ENCODE data around the gene LDLRAD3.

The LDLRAD3 gene

GRCh38 chr11:36219996-36220395 is 276.1 kb downstream of the LDLRAD3 start:
- H3K27me3 Mint-ChIP-seq, result peaks cover 5% of the 10 kb centered on the region

GRCh38 chr11:36222831-36223635 is 279.2 kb downstream of the LDLRAD3 start:
- Mint-ChIP-seq H3K27ac (no peak overlapping the region), H3K36me3 (ENCODE audit: low read depth) (no peaks in the 10 kb centered on the region), H3K4me3 (no peak overlapping the region), H3K27me3 (peaks cover 2% of the 10 kb centered on the region), H3K9me3 (peaks cover 6% of the 10 kb centered on the region), H3K4me1 (ENCODE audit: low read depth) (no peaks in the 10 kb centered on the region)

More at GRCh38 chr11:36219996-36220395, 276.1 kb downstream of the LDLRAD3 start:
- Mint-ChIP-seq H3K9me3 (peaks cover 6% of the 10 kb centered on the region), H3K36me3 (ENCODE audit: low read depth) (no peaks in the 10 kb centered on the region), H3K4me1 (ENCODE audit: low read depth) (no peaks in the 10 kb centered on the region), H3K4me3 (no peak overlapping the region), H3K27ac (no peak overlapping the region)

- no peaks in the 10 kb centered on the region for H3K27me3 Mint-ChIP-seq
- no peak overlapping the region for H3K4me3 Mint-ChIP-seq
- H3K4me1 Mint-ChIP-seq (ENCODE audit: low read depth), result no peaks in the 10 kb centered on the region
- no peak overlapping the region for H3K27ac Mint-ChIP-seq
- H3K36me3 Mint-ChIP-seq (ENCODE audit: low read depth), result no peaks in the 10 kb centered on the region
- H3K9me3 Mint-ChIP-seq, result peaks cover 6% of the 10 kb centered on the region
Measured at GRCh38 chr11:36224209-36224882, 280.5 kb downstream of the LDLRAD3 start.

GRCh38 chr11:36227044-36227443 is 283.2 kb downstream of the LDLRAD3 start:
- Mint-ChIP-seq H3K4me1 (ENCODE audit: low read depth) (no peaks in the 10 kb centered on the region), H3K9me3 (no peaks in the 10 kb centered on the region), H3K36me3 (ENCODE audit: low read depth) (no peaks in the 10 kb centered on the region), H3K27me3 (no peaks in the 10 kb centered on the region), H3K4me3 (no peak overlapping the region), H3K27ac (no peak overlapping the region)

GRCh38 chr11:36228689-36229088 is 284.8 kb downstream of the LDLRAD3 start:
- H3K27me3 Mint-ChIP-seq, result no peaks in the 10 kb centered on the region
- H3K36me3 Mint-ChIP-seq (ENCODE audit: low read depth), result no peaks in the 10 kb centered on the region
- H3K27ac Mint-ChIP-seq, result no peak overlapping the region
- no peak overlapping the region for H3K4me3 Mint-ChIP-seq
- no peaks in the 10 kb centered on the region for H3K9me3 Mint-ChIP-seq
- no peaks in the 10 kb centered on the region for H3K4me1 Mint-ChIP-seq (ENCODE audit: low read depth)

- Mint-ChIP-seq H3K9me3 (no peaks in the 10 kb centered on the region), H3K27ac (no peak overlapping the region), H3K36me3 (ENCODE audit: low read depth) (no peaks in the 10 kb centered on the region), H3K4me1 (ENCODE audit: low read depth) (no peaks in the 10 kb centered on the region), H3K4me3 (no peak overlapping the region), H3K27me3 (no peaks in the 10 kb centered on the region)
Measured at GRCh38 chr11:36229091-36229705, 285.3 kb downstream of the LDLRAD3 start.

GRCh38 chr11:36230779-36231699 is 287.2 kb downstream of the LDLRAD3 start:
- H3K4me1 Mint-ChIP-seq (ENCODE audit: low read depth), result no peaks in the 10 kb centered on the region
- no peaks in the 10 kb centered on the region for H3K9me3 Mint-ChIP-seq
- H3K36me3 Mint-ChIP-seq (ENCODE audit: low read depth), result no peaks in the 10 kb centered on the region
- H3K4me3 Mint-ChIP-seq, result no peak overlapping the region
- no peaks in the 10 kb centered on the region for H3K27me3 Mint-ChIP-seq
- no peak overlapping the region for H3K27ac Mint-ChIP-seq

GRCh38 chr11:36233204-36233603 is 289.3 kb downstream of the LDLRAD3 start:
- Mint-ChIP-seq H3K36me3 (ENCODE audit: low read depth) (no peaks in the 10 kb centered on the region), H3K27me3 (peaks cover 4% of the 10 kb centered on the region), H3K27ac (no peak overlapping the region), H3K4me3 (no peak overlapping the region), H3K9me3 (no peaks in the 10 kb centered on the region), H3K4me1 (ENCODE audit: low read depth) (no peaks in the 10 kb centered on the region)

- no peaks in the 10 kb centered on the region for H3K9me3 Mint-ChIP-seq
- H3K4me1 Mint-ChIP-seq (ENCODE audit: low read depth), result no peaks in the 10 kb centered on the region
- H3K4me3 Mint-ChIP-seq, result no peak overlapping the region
- H3K27ac Mint-ChIP-seq, result no peak overlapping the region
- no peaks in the 10 kb centered on the region for H3K36me3 Mint-ChIP-seq (ENCODE audit: low read depth)
- peaks cover 4% of the 10 kb centered on the region for H3K27me3 Mint-ChIP-seq
Measured at GRCh38 chr11:36234825-36235224, 291.0 kb downstream of the LDLRAD3 start.

GRCh38 chr11:36235750-36236149 is 291.9 kb downstream of the LDLRAD3 start:
- no peaks in the 10 kb centered on the region for H3K36me3 Mint-ChIP-seq (ENCODE audit: low read depth)
- H3K27ac Mint-ChIP-seq, result no peak overlapping the region
- no peaks in the 10 kb centered on the region for H3K9me3 Mint-ChIP-seq
- no peaks in the 10 kb centered on the region for H3K4me1 Mint-ChIP-seq (ENCODE audit: low read depth)
- peaks cover 4% of the 10 kb centered on the region for H3K27me3 Mint-ChIP-seq
- H3K4me3 Mint-ChIP-seq, result no peak overlapping the region

GRCh38 chr11:36237391-36237790 is 293.5 kb downstream of the LDLRAD3 start:
- Mint-ChIP-seq H3K36me3 (ENCODE audit: low read depth) (no peaks in the 10 kb centered on the region), H3K4me3 (no peak overlapping the region)

GRCh38 chr11:36238036-36238631 is 294.3 kb downstream of the LDLRAD3 start:
- Mint-ChIP-seq H3K4me1 (ENCODE audit: low read depth) (no peaks in the 10 kb centered on the region), H3K36me3 (ENCODE audit: low read depth) (no peaks in the 10 kb centered on the region), H3K4me3 (no peak overlapping the region), H3K27ac (no peak overlapping the region), H3K27me3 (peaks cover 8% of the 10 kb centered on the region), H3K9me3 (no peaks in the 10 kb centered on the region)

More at GRCh38 chr11:36237391-36237790, 293.5 kb downstream of the LDLRAD3 start:
- Mint-ChIP-seq H3K27ac (no peak overlapping the region), H3K9me3 (no peaks in the 10 kb centered on the region), H3K4me1 (ENCODE audit: low read depth) (no peaks in the 10 kb centered on the region), H3K27me3 (peaks cover 8% of the 10 kb centered on the region)

GRCh38 chr11:36238881-36239280 is 295.0 kb downstream of the LDLRAD3 start:
- Mint-ChIP-seq H3K9me3 (no peaks in the 10 kb centered on the region), H3K4me3 (no peak overlapping the region), H3K27ac (no peak overlapping the region), H3K27me3 (peaks cover 8% of the 10 kb centered on the region), H3K4me1 (ENCODE audit: low read depth) (no peaks in the 10 kb centered on the region), H3K36me3 (ENCODE audit: low read depth) (no peaks in the 10 kb centered on the region)

- H3K27me3 Mint-ChIP-seq, result peaks cover 13% of the 10 kb centered on the region
- no peaks in the 10 kb centered on the region for H3K36me3 Mint-ChIP-seq (ENCODE audit: low read depth)
- no peaks in the 10 kb centered on the region for H3K9me3 Mint-ChIP-seq
- no peak overlapping the region for H3K4me3 Mint-ChIP-seq
- no peaks in the 10 kb centered on the region for H3K4me1 Mint-ChIP-seq (ENCODE audit: low read depth)
- no peak overlapping the region for H3K27ac Mint-ChIP-seq
Measured at GRCh38 chr11:36239636-36240035, 295.8 kb downstream of the LDLRAD3 start.

All from stimulated activated naive CD8-positive, alpha-beta T cell treated with anti-CD3 and anti-CD28 coated beads, Interleukin-15, Interleukin-2, amounts not matched to agents 100 ng/mL and 50 ng/mL, for 24 hours (primary cell).